Omental fat pad (tissue), 4 donors: ENCODE measurements around the gene C2orf78. TPM values are rescaled to one million over a fixed set of nuclear protein-coding genes. Genes with fewer than 3 reads are reported as not detected.
"Not testable (repeated sequence)": the region's sequence is repeated elsewhere in the genome, so short reads cannot be mapped to it uniquely, and the experiment has no call there.

Experiments
- ATAC-seq: fragments of 150-250 bp; one replicate; pipeline ENCODE4 v1.9.1; 2016; ENCODE audit warnings: mild to moderate bottlenecking, moderate library complexity; ENCODE audit not compliant: low FRiP score
- DNase-seq: peaks from one replicate; pipeline ENCODE4 v3.0.0-alpha.2; 2019; ENCODE audit warnings: low spot score
- total RNA-seq, 4 donors: library from RNA; depleted of rRNA; stranded (reverse); fragments of >200 nt; gene quantifications; one replicate each; pipeline ENCODE4 v1.1.0, GENCODE V29; 2016
- TF ChIP-seq, protein P1 (sequence below), 3 donors: fragments of 450-650 bp; IDR thresholded peaks; one replicate each; pipeline ENCODE4 v1.5.1; 2016 to 2017; ENCODE audit warnings: antibody characterized with exemption in 3 of 3, mild to moderate bottlenecking in 3 of 3, moderate library complexity in 2 of 3

C2orf78 gene
- total RNA-seq, 4 donors from 2014 or later, result not detected

DNA sequence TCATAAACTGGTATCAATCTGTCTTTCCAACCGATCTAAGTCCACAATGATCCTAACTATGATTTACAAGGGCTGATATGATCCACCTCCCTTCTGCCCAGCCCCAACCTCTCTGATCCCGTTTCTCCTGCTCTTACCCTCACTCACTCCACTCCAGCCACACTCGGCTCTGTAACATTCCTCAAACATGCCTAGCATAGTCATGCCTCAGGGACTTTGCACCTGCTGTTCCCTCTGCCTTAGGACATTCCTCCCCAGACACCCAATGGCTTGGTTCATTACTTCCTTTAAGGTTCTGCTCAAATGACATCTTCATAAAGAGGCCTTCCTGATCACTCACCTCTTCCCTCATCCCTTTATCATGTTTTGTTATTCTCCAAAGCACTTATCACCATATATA, 13.3 kb upstream of the C2orf78 start:
- no peak for DNase-seq
- TF ChIP-seq, protein P1, sequence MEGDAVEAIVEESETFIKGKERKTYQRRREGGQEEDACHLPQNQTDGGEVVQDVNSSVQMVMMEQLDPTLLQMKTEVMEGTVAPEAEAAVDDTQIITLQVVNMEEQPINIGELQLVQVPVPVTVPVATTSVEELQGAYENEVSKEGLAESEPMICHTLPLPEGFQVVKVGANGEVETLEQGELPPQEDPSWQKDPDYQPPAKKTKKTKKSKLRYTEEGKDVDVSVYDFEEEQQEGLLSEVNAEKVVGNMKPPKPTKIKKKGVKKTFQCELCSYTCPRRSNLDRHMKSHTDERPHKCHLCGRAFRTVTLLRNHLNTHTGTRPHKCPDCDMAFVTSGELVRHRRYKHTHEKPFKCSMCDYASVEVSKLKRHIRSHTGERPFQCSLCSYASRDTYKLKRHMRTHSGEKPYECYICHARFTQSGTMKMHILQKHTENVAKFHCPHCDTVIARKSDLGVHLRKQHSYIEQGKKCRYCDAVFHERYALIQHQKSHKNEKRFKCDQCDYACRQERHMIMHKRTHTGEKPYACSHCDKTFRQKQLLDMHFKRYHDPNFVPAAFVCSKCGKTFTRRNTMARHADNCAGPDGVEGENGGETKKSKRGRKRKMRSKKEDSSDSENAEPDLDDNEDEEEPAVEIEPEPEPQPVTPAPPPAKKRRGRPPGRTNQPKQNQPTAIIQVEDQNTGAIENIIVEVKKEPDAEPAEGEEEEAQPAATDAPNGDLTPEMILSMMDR (IDR thresholded peaks at IDR 0.05), result no peak
- no peak for ATAC-seq

DNA sequence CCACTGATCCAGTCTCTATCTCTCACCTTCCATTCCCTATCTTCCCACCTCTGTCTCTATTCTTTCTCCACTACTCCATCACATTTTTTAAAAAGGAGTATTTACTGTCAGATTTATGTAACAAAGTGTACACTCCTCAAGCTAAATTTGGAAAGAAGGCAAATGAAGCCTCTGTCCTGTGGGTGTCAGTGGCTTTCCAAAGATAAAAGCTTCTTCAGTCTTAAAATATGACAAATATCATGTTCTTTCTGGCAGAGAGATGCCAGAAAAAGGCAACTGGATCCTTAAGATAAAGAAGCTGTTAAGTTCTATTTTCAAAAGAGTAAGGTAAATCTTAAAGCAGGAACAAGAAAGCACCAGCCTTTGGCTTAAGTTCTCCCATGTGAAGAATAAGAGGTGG, 11.2 kb upstream of the C2orf78 start:
- no peak for ATAC-seq
- TF ChIP-seq, protein P1 (IDR thresholded peaks at IDR 0.05), result no peak
- DNase-seq, result no peak

DNA sequence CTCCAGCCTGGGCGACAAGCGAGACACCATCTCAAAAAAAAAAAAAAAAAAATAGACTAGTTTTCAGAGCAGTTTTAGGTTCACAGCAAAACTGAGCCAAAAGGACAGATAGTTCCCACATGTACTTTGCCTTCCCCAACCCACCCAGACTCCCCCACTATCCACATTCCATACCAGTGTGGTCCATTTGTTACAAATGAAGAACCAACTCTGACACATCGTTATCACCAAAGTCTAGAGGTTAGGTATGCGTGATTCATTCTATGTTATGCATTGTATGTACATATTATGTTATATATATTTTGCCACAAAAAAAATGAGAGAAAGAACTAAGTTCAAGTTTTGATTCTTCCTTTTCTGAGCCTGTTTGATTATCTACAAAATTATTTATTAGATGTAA, 7.6 kb upstream of the C2orf78 start:
- DNase-seq (no peak), ATAC-seq (no peak)
- TF ChIP-seq, protein P1 (IDR thresholded peaks at IDR 0.05), result no peak

DNA sequence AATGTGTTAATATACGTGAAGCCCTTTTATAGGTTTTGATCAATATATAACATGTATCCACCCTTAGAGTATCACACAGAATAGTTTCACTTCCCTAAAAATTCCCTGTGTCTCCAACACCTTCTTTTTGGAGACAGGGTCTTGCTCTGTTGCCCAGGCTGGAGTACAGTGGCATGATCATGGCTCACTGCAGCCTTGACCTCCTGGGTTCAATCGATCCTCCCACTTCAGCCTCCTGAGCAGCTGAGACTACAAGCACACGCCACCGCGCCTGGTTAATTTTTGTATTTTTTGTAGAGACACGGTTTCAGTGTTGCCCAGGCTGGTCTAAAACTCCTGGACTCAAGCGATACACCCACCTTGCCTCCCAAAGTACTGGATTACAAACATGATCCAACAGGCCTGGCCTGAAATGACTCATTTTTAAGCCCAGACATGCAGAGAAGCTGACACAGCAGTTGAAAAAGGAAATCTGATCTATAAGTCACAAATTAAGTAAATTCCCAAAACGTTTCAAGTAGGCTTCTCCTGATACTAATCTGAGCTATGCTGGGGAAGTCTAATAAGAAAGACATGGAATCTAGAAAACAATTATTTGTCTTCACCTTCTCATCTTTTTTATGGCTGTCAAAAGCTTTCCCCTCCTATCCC, 7.0 kb upstream of the C2orf78 start:
- TF ChIP-seq, protein P1 (IDR thresholded peaks at IDR 0.05), result no peak
- ATAC-seq, result no peak

DNA sequence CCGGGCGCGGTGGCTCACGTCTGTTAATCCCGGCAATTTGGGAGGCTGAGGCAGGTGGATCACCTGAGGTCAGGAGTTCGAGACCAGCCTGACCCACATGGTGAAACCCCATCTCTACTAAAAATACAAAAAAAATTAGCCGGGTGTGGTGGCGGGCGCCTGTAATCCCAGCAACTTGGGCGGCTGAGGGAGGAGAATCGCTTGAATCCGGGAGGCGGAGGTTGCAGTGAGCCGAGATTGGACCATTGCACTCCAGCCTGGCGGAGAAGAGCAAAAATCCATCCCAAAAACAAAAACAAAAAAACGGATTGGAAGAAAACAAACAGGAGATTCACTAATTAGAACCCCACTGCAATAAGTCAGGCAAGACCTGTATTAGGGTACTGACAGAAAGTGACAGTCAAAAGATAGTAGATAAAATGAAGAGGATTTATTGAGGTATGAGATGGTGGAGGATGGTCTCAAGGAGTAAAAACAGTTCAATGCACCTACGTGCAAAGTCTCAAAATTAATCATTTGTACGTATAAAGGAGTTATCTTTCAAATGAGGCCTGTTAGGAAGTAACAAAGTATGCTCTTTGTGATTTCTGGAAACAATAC, 5.0 kb upstream of the C2orf78 start:
- ATAC-seq, DNase-seq: not testable (repeated sequence)

More for the DNA sequence above, 7.0 kb upstream of the C2orf78 start:
- no peak for DNase-seq

DNA sequence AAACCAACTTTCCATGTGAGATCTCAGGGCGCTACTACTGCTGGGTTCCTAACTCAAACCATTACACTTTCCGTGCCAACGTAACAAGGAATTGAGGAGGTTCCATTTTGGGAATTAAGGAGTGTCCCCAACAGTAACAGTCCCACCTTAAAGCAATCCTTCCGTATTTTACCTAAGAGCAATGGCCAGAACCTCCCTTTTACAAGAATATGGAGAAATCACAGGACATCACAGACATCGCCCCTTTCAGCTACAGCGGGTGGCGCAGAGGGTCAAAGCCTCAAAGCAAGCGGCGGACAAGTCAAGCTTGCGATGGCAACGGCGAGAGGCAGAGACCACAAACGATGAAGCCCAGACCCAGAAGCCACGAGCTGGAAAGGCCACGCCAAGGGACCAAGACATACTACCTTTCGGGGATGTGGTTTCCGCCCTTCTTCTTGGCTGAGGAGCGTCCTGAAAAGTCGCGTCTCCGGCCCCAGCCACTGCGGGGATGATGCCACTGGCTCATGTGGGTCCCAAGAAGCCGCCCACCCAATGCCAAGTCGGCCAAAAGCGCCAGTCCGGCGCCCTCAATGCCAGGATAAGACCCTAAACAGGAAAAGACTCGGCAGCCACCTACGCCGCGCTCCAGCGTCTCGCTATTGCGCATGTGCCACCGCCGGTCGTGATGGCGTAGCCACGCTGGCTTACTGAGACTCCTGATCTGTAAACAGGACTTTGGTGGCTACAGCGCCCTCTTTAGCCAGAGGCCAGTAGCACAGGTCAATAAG, 4.3 kb upstream of the C2orf78 start, which contains the start of gene DUSP11:
Gene DUSP11 (minus strand): TSS at position 637 of the 770 bp plus-strand sequence. CDS start 129 bp downstream, at position 508.
- ATAC-seq (peak; percentile 100), DNase-seq (peak; percentile 99)
- TF ChIP-seq, protein P1 (IDR thresholded peaks at IDR 0.05), result peak in 1 of 3 donors; percentile 75

DNA sequence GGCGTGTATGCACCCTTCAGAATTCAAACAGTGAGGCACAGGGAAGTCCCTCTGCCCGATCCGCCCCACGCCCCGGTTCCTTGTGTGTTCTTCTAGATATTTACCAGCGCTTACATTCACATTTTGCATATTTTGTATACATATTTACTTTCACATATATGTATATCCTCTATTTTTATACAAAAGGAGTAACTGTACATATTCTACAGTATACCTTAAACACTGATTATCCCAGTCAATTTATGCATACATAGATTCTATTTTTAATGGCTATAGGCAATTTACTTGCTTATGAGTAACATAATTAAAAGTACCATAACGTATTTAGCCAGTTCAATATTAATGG, 3.8 kb upstream of the C2orf78 start:
- ATAC-seq (no peak), DNase-seq (no peak)
- TF ChIP-seq, protein P1 (IDR thresholded peaks at IDR 0.05), result no peak

DNA sequence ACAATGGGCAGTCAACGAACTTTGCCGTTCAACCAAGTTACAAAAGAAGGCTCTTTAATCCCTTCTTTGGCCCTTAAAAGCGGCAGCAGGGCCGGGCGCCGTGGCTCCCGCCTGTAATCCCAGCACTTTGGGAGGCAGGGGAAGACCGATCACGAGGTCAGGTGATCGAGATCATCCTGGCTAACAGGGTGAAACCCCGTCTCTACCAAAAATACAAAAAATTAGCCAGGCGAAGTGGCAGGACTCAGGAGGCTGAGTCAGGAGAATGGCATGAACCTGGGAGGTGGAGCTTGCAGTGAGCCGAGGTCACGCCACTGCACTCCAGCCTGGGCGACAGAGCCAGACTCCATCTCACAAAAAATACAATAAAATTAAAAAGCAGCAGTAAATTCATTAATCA, 581 bp upstream of the C2orf78 start:
- ATAC-seq, DNase-seq: not testable (repeated sequence)
